ENCODE results near the gene RANBP10. TPM values are rescaled to one million over a fixed set of nuclear protein-coding genes. Genes with fewer than 3 reads are reported as not detected.
"Not testable (repeated sequence)": the region's sequence is repeated elsewhere in the genome, so short reads cannot be mapped to it uniquely, and the experiment has no call there.

The RANBP10 gene
- total RNA-seq, 1 donor from 2014 or later, result 10.5 TPM

GRCh38 chr16:67779256-67780014, 26.9 kb downstream of the RANBP10 start:
- DNase-seq, result no peak

GRCh38 chr16:67775273-67775672, 31.1 kb downstream of the RANBP10 start:
- no peak for DNase-seq

GRCh38 chr16:67774457-67774853, 31.9 kb downstream of the RANBP10 start:
- no peak for DNase-seq

GRCh38 chr16:67773569-67774456, 32.5 kb downstream of the RANBP10 start:
- DNase-seq, result peak; percentile 13

DNA sequence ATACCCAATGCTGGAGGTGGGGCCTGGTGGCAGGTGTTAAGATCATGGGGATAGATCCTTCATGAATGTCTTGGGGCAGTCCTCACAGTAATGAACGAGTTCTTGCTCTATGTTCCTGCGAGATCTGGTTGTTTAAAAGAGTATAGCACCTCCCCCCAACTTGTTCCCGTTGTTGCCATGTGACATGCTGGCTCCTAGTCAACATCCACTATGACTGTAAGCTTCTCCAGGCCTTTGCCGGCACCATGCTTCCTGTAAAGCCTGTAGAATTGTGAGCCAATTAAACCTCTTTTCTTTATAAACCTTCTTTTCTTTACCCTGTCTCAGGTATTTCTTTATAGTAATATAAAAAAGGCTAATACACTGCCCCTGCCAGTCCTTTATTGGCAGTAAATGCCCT, 33.3 kb downstream of the RANBP10 start:
- DNase-seq, result no peak

DNA sequence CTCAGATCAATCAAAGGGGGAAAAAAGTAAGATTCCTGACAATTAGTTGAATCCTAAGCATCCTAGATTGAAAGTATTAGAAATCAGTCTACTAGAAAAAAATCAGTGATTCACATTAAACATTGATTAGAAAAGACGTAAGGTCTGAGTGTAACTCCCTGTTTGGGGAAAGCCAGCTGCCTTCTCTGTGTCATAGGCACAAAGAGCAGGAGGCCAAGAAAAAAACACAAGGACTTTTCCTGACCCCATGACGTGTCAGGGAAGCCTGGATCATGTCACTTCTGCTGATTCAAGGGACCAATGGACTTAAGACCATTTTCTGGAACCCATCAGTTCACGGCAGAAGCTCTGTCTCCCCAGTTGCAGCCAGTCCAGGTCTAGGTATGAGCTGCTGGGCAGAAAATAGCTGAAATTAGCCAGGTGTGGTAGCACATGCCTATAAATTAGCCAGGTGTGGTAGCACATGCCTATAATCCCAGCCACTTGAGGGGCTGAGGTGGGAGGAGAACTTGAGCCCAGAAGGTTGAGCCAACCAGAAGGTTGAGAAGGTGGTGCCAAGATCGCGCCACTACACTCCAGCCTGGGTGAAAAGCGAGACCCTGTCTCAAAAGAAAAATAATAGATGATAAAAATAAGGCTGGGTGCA, 35.9 kb downstream of the RANBP10 start:
- no peak for DNase-seq

DNA sequence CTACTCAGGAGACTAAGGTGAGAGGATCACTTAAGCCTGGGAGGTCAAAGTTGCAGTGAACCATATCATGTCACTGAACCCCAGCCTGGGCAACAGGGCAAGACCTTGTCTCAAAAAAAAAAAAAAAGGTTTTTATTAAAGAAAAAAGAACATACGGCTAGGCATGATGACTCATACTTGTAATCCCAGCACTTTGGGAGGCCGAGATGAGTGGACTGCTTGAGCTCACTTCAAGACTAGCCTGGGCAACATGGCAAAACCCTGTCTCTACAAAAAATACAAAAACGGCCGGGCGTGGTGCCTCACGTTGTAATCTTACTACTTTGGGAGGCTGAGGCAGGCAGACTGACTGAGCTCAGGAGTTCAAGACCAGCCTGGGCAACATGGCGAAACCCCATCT, 38.4 kb downstream of the RANBP10 start:
- no peak for DNase-seq

GRCh38 chr16:67766291-67766690, 40.1 kb downstream of the RANBP10 start:
- DNase-seq, result no peak

DNA sequence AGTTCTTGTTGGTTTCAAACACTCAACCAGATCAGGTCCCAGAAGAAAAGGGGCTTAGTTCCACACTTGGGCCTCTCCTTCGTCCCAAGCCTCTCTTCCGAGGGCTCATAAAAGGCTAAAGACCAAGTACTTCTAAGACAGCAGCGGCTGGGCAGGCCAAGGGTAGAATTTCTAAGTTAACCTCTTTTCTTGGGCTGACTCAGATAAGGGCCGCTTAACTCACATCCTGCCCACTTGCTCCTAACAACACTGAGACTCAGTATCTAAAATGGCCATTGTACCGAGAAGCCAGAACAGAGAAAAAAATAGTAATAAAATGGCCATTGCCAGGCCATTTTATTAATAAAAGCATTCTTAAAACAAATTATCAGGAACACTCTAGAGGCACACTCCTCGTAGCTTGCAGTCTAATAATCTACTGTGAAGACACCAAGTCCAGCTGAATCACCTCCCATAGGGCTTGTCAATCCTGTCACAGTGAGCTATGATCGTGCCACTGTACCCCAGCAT, 42.1 kb downstream of the RANBP10 start:
- no peak for DNase-seq

DNA sequence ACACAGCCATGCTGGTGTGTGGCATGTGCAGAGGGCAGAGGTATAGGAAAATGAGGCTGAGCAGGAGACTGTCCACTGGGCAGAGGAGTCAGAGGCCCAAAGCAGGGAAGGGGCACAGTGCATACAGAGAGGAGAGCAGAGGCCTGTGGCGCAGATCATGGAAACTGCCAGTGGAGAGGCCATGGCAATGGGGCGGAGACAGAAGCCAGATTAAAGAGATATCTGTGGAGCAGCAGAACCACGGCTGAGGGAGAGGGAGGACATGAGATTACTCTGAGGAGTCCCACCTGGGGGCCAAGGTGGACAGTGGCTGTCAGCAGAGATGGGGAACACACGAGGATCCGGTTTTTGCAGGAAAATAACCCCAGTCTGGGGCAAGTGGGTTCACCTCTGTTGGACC, 43.3 kb downstream of the RANBP10 start:
- DNase-seq, result no peak

GRCh38 chr16:67762385-67762784, 44.0 kb downstream of the RANBP10 start:
- DNase-seq, result no peak

DNA sequence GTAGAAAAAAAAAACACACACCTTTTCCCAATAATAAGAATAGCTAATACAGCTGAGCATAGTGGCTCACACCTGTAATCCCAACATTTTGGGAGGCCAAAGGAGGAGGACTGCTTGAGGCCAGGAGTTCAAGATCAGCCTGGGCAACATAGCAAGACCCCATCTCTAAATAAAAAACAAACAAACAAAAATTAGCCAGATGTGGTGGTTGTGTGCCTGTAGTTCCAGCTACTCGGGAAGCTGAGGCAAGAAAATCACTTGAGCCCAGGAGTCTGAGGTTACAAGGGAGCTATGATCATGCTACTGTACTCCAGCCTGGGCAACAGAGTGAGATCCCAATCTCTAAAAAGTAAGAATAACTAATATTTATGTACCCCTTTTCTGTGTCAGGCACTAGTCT, 44.4 kb downstream of the RANBP10 start:
- no peak for DNase-seq

- no peak for DNase-seq
These were observed 45.5 kb downstream of the RANBP10 start for GRCh38 chr16:67760956-67761230.

GRCh38 chr16:67760206-67760955, 46.0 kb downstream of the RANBP10 start:
- DNase-seq, result peak; percentile 21

DNA sequence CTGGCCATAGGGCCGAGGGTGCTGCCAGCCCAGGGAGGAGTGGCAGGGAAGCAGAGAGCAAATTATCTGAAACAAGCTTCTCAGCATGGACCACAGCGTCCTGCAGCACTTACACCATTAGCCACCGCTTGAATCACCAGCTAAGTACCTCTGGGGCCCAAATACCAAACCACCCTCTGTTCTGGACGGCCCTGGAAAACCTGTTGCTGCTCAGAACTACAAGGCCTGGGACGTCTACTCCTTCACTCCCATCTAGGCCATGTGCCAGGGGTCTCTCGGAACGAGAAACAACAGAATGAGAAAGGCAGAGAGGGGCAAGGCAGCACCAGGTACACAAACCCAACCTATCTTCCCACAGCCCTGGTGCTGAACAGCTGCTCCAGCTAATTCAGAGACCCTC, 47.4 kb downstream of the RANBP10 start:
- no peak for DNase-seq

DNA sequence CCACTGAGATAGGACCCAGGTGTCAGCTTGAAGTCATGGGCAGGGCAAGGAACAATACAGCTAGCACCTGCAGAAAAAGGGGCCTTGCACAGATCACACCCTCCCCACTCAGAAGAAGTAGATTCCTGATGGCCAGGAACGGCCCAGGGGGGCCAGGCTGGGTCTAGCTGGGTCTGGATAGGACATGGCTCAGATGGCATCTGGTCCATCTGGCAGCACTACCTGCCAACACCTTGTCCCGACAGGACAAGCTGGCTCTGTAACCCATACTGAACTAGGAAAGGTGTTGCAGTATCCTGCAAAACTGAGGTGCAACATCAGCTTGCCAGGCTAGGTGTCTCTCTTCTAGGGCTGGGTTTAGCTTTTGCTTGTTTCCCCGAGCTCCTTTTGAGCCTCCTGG, 48.4 kb downstream of the RANBP10 start:
- no peak for DNase-seq

DNA sequence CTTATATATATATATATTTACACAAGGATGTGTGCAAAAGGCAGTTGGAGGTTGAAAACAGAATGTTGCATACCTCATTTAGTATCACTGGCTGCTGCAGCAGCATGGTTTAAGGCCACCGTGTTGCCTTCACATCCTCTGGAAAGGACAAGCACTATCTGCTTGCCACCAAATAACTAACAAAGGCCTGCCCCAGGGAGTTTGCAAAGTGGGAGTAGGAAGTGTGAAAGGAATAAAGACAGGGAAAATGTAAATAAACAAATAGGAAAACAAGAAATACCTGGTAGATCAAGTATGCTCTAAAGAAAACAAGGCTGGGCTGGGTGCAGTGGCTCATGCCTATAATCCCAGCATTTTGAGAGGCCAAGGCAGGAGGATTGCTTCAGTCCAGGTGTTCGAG, 53.7 kb downstream of the RANBP10 start:
- DNase-seq, result no peak

- DNase-seq, result not testable (repeated sequence)
These were observed 55.0 kb downstream of the RANBP10 start for GRCh38 chr16:67751331-67751730.

DNA sequence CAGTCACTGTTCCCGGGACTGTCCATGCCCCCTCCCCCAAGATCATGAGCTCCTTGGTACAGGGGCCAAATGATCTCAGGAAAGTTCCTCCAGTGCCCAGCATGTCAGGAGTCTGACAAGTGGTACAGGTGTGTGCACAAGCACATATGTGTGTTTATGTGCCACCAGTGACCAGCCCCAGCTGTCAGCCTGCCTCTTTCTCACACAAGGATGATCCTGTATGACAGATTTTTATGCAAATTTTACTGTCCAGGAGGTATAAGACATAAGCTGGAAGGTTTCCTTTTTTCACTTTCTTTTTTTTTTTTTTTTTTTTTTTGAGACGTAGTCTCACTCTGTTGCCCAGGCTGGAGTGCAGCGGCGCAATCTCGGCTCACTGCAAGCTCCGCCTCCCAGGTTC, 55.9 kb downstream of the RANBP10 start:
- DNase-seq, result no peak

- DNase-seq, result no peak
These were observed 56.8 kb downstream of the RANBP10 start for GRCh38 chr16:67749436-67750078.

DNA sequence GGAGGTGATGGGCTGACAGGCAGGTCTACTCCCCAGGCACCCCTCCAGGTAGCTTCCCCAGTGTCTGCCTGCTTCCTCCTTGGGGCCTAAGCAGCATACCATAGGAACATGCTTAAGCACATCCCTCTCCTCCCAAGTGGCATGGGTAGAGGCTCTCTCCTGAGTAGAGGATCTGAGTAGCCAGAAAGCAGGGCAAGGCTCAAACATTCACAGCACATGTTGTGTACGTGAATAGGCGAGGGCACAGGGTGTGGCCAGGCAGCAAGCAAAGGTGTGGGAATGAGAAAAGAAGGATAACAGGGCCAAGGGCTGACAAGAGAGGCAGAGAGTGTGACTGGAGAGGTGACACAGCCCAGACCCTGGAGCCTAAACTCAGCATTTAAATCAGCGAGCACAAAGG, 57.5 kb downstream of the RANBP10 start:
- DNase-seq, result peak; percentile 3

DNA sequence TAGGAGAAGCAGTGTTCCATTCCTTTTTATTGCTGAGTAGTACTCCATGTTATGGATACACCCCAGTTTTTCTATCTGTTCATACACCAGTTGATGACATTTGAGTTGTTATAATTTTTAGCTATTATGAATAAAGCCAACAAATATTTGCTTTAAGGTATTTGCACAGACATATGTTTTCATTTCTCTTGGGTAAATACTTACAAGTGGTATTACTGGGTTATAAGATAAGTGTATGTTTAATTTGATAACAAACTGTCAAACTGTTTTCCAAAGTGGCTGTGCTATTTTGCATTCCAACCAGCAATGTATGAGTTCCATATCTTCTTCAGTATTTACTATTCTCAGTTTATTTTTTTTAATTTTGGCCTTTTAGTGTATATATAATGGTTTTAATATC, 59.5 kb downstream of the RANBP10 start:
- DNase-seq, result no peak
